GM12878 (cell line): ENCODE data around the gene KIF23. TPM values are rescaled to one million over a fixed set of nuclear protein-coding genes. Genes with fewer than 3 reads are reported as not detected.
A peak's percentile ranks its signal among the peaks of the same experiment; 100 is the strongest.

ENCODE experiments used
- BCL11A ChIP-seq: IDR thresholded peaks from 2 replicates; pipeline ENCODE4 v1.6.1; 2011; ENCODE audit warnings: low read depth, low read length
- EP300 ChIP-seq, 2 experiments: fragments of 150-350 bp in 1 of 2; IDR thresholded peaks; 2 replicates each; pipeline ENCODE4 v1.6.1; 2011 to 2012; ENCODE audit warnings: low read depth in 2 of 2, low read length in 2 of 2, borderline replicate concordance in 1 of 2, improper control_type of control experiment in 1 of 2, inconsistent platforms in 1 of 2; ENCODE audit not compliant: control insufficient read depth in 1 of 2
- ETV6 ChIP-seq, 2 experiments: fragments of 450-650 bp in 1 of 2; IDR thresholded peaks in 1 of 2; conservative IDR thresholded peaks in 1 of 2; 2 replicates each; pipeline ENCODE4 v1.6.1; 2014; ENCODE audit warnings: antibody characterized with exemption in 1 of 2, borderline replicate concordance in 1 of 2, low read depth in 1 of 2, mild to moderate bottlenecking in 1 of 2, moderate library complexity in 1 of 2
- FOXM1 ChIP-seq: IDR thresholded peaks from 2 replicates; pipeline ENCODE4 v1.6.1; 2012; ENCODE audit warnings: low read depth, mild to moderate bottlenecking, inconsistent platforms, low read length, moderate library complexity
- GATAD2B ChIP-seq: fragments of 450-650 bp; conservative IDR thresholded peaks from 2 replicates; pipeline ENCODE4 v1.6.1; 2017; ENCODE audit warnings: low read depth, mild to moderate bottlenecking, moderate library complexity
- HDAC6 ChIP-seq: fragments of 200-600 bp; sonication (generic); IDR thresholded peaks from one replicate; pipeline ENCODE4 v1.8.0; 2017; ENCODE audit warnings: antibody characterized with exemption; ENCODE audit not compliant: unreplicated experiment
- IRF3 ChIP-seq: fragments of 450-650 bp; IDR thresholded peaks from 2 replicates; pipeline ENCODE4 v1.6.1; 2014; ENCODE audit warnings: mild to moderate bottlenecking
- MXI1 ChIP-seq: fragments of 150-350 bp; IDR thresholded peaks from 2 replicates; pipeline ENCODE4 v1.6.1; 2011; ENCODE audit warnings: low read depth, mild to moderate bottlenecking, inconsistent platforms, low read length, improper control_type of control experiment
- NBN ChIP-seq: fragments of 450-650 bp; IDR thresholded peaks from 2 replicates; pipeline ENCODE4 v1.6.1; 2016
- NRF1 ChIP-seq: conservative IDR thresholded peaks from 2 replicates; pipeline ENCODE4 v1.6.1; 2011; ENCODE audit warnings: mild to moderate bottlenecking, low read depth, low read length, improper control_type of control experiment
- PBX3 ChIP-seq: IDR thresholded peaks from 2 replicates; pipeline ENCODE4 v1.6.1; 2011; ENCODE audit warnings: mild to moderate bottlenecking, low read depth, low read length, moderate library complexity; ENCODE audit not compliant: insufficient replicate concordance
- SREBF1 ChIP-seq: IDR thresholded peaks from 2 replicates; pipeline ENCODE4 v1.6.1; 2012; ENCODE audit warnings: mild to moderate bottlenecking, low read length
- ZNF24 ChIP-seq: fragments of 450-650 bp; IDR thresholded peaks from 2 replicates; pipeline ENCODE4 v1.6.1; 2017; ENCODE audit warnings: antibody characterized with exemption, mild to moderate bottlenecking
- ZNF274 ChIP-seq: IDR thresholded peaks from one replicate; pipeline ENCODE4 v1.8.0; 2011; ENCODE audit not compliant: insufficient read length, insufficient read depth
- ZNF592 ChIP-seq: fragments of 450-650 bp; IDR thresholded peaks from 2 replicates; pipeline ENCODE4 v1.6.1; 2017; ENCODE audit warnings: mild to moderate bottlenecking, moderate library complexity
- polyA plus RNA-seq, 11 experiments: library from polyadenylated mRNA; depleted of rRNA in 4 of 11; unstranded in 6 of 11; stranded (reverse) in 5 of 11; fragments of >200 nt; fragmentation: Nextera tagmentation in 4 of 11; fragmentation: Illumina TruSeq in 1 of 11; extraction: Ambion mirVana in 4 of 11; extraction: Trizol in 1 of 11; gene quantifications; 1 replicate in 1 of 11; 2 replicates in 10 of 11; pipeline versions ENCODE4 v1.2.1 to v1.2.3, GENCODE V29; 2011 to 2016; ENCODE audit warnings: inconsistent platforms in 2 of 11, missing spikeins in 2 of 11, low read depth in 1 of 11
- total RNA-seq, 4 experiments: library from RNA; depleted of rRNA in 3 of 4; stranded (reverse); fragments of >200 nt in 3 of 4; fragmentation: Illumina TruSeq in 1 of 4; extraction: Trizol in 1 of 4; gene quantifications; 2 replicates each; pipeline versions ENCODE4 v1.2.1 to v1.2.3, GENCODE V29; 2013 to 2021

Gene KIF23
- total and polyA plus RNA-seq, 10 of the 15 experiments (the other 5 are each of a cell fraction or from before 2014, with no cell fraction given): 28.0 to 62.5 (median 46.6) TPM

DNA sequence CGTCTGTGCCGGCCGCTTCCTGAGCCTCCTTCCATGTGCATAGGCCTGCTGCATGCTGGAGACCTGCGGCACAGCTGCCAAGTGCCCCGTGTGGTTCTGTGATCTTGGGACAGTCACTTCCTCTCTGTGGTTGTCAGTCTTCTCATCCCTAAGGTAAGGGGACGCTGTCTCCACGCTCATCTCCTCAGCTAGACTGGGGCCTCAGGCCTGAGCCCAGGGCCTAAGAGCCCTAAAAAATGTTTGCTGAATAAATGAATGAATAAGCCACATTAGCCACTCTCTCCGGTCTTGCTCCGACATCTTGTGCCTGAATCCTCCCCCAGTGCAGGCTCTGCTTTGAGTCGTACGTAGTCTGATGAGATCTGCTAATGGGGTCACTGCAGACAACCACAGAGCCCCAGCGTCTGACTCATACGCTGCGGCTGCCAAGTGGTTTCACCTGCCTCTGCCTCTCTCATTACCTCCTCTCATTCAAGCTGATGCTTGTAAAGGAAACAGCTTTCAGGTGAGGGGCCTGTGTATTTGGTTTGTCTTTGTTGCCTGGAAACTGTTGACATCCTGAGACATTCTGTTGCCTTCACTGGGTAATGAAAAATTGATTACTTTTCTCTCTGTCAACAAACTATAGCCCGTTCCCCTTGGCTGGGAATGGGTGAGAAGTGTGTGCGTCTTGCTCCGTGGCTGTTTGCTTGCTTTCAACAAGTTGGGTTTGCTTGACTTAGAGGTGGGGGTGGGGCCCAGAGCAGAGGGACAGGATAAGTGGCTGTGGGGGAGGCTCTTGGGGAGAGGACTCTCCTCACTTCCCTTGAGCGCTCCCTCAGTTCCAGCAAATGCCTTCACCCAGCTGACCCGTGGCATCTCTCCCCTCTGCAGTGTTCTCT lies 54.3 kb downstream of the KIF23 start (continued):
- TF ChIP-seq ETV6 (conservative IDR thresholded peaks at IDR 0.05 in 1 of 2, IDR thresholded peaks at IDR 0.05 in 1 of 2; ENCODE audit: borderline replicate concordance in 1 of 2, low read depth in 1 of 2) (no peak), HDAC6 (no peak), EP300 (IDR thresholded peaks at IDR 0.05; ENCODE audit: borderline replicate concordance in 1 of 2, control insufficient read depth in 1 of 2, low read depth in 2 of 2, low read length in 2 of 2) (peak; percentile 49 to 61), GATAD2B (peak; percentile 27; the same call in 1 of the 2 replicates), ZNF24 (0 out of 2 replicates have a peak, but pooled peaks have one; percentile 12), ZNF274 (no peak), NBN (peak; percentile 47; the same call in 1 of the 2 replicates), MXI1 (0 out of 2 replicates have a peak, but pooled peaks have one; percentile 31), PBX3 (no peak), IRF3 (no peak), NRF1 (no peak), BCL11A (peak; percentile 56; the same call in 1 of the 2 replicates), SREBF1 (no peak), ZNF592 (no peak), FOXM1 (no peak)
